Activated B cell treated with CpG ODN at 0.5 μM for 24 hours (primary cell): ENCODE results near the gene ABCC11. TPM values are rescaled to one million over a fixed set of nuclear protein-coding genes. Genes with fewer than 3 reads are reported as not detected.
A peak's percentile ranks its signal among the peaks of the same experiment; 100 is the strongest.

Experiments
- ATAC-seq: fragments of 200-7000 bp; cut with Tn5 transposase; one replicate; pipeline ENCODE4 v1.10.0; 2021; ENCODE audit warnings: low read depth, mild to moderate bottlenecking, moderate library complexity
- CTCF ChIA-PET: fragments of 350-600 bp; sonication (Branson Sonifier 250); formaldehyde crosslinking; loops from one replicate; lab custom pipeline; 2021; ENCODE audit warnings: antibody characterized with exemption; lab: Charles Lee
- POLR2A ChIA-PET: fragments of 350-600 bp; sonication (Branson Sonifier 250); formaldehyde crosslinking; loops from one replicate; lab custom pipeline; 2021; ENCODE audit warnings: antibody characterized with exemption; lab: Charles Lee
- DNase-seq: peaks from one replicate; pipeline ENCODE4 v3.0.0; 2022
- H3K27ac Mint-ChIP-seq: one replicate; pipeline ENCODE4 v1.8.0; 2020; ENCODE audit warnings: mixed read lengths
- H3K27me3 Mint-ChIP-seq: one replicate; pipeline ENCODE4 v1.8.0; 2021; ENCODE audit warnings: mixed read lengths
- H3K36me3 Mint-ChIP-seq: one replicate; pipeline ENCODE4 v1.8.0; 2021; ENCODE audit warnings: low read depth, mixed read lengths
- H3K4me1 Mint-ChIP-seq: one replicate; pipeline ENCODE4 v1.8.0; 2021; ENCODE audit warnings: mixed read lengths
- H3K4me3 Mint-ChIP-seq: one replicate; pipeline ENCODE4 v1.8.0; 2020; ENCODE audit warnings: mild to moderate bottlenecking, mixed read lengths
- H3K9me3 Mint-ChIP-seq: one replicate; pipeline ENCODE4 v1.8.0; 2020; ENCODE audit warnings: mixed read lengths
- intact Hi-C: fragments of 100-400 bp; cut with micrococcal nuclease; formaldehyde crosslinking; loops from one replicate; pipeline ENCODE4 v1.15.1; 2024
- total RNA-seq: library from RNA; stranded (reverse); gene quantifications from 2 replicates; pipeline ENCODE4 v1.2.3, GENCODE V29; 2022
- TF ChIP-seq, protein P1 (sequence below): fragments of 200-600 bp; IDR thresholded peaks from one replicate; pipeline ENCODE4 v1.8.0; 2022; ENCODE audit warnings: antibody characterized with exemption, mild to moderate bottlenecking

The ABCC11 gene
- total RNA-seq, 1 donor from 2014 or later, result not detected

DNA sequence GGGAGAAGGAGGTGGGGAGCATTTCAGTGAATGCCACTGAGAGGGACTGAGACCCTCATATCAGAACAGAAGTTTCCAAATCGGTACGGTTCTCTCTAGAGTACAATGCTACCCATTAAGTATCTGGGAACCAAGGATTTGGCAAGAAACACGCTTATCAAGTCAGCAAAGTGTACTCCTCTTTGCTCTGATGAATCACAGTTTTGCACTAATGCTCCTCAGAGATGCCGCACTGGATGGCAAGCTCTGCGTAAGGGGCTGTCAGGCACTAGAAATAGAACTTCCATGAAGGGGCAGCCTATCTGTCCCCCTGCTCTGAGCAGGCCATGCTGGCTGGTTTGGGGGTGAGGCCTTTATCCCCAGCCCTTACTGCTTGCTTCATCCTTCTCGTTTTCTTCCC lies 86.8 kb downstream of the ABCC11 start:
- peaks cover 12% of the 10 kb centered on the region for H3K27me3 Mint-ChIP-seq
- no peaks in the 10 kb centered on the region for H3K9me3 Mint-ChIP-seq
- H3K4me1 Mint-ChIP-seq, result peaks cover 10% of the 10 kb centered on the region
- CTCF ChIA-PET, result interaction anchor here (0.6 to 1.6 kb wide), 4 partner anchors 17 to 1176 kb away, joined by 3 to 5 read pairs (median 4); no protein-coding TSS in a partner anchor
- DNase-seq (no peak), ATAC-seq (no peak)
- POLR2A ChIA-PET, result no interaction called here
- intact Hi-C loops, result loop anchor here (10.0 kb wide), 2 partner anchors 384 to 1486 kb away; no protein-coding TSS in a partner anchor
- TF ChIP-seq, protein P1, sequence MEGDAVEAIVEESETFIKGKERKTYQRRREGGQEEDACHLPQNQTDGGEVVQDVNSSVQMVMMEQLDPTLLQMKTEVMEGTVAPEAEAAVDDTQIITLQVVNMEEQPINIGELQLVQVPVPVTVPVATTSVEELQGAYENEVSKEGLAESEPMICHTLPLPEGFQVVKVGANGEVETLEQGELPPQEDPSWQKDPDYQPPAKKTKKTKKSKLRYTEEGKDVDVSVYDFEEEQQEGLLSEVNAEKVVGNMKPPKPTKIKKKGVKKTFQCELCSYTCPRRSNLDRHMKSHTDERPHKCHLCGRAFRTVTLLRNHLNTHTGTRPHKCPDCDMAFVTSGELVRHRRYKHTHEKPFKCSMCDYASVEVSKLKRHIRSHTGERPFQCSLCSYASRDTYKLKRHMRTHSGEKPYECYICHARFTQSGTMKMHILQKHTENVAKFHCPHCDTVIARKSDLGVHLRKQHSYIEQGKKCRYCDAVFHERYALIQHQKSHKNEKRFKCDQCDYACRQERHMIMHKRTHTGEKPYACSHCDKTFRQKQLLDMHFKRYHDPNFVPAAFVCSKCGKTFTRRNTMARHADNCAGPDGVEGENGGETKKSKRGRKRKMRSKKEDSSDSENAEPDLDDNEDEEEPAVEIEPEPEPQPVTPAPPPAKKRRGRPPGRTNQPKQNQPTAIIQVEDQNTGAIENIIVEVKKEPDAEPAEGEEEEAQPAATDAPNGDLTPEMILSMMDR, result no peak
- H3K27ac Mint-ChIP-seq, result no peak overlapping the region
- H3K4me3 Mint-ChIP-seq, result no peak overlapping the region
- H3K36me3 Mint-ChIP-seq, result no peaks in the 10 kb centered on the region

DNA sequence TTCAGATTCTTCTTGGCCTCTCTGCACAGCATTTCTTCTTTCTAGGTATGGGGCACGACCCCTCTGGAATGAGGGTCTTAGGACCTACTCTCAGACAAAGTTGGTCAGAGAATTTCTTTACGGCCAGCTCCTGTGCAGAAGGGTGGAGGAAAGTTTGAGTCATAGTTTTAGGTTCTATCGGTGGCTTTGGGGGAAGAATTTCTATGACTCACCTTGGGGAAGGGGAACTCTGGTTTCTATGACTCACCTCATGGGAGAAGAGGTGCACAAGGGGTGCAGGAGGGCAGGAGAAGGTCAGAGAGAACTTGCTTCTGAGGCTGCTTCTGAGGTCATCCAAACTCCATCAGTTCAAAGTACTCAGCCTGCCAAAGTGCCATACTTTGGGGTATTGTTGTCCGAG lies 89.0 kb downstream of the ABCC11 start:
- H3K4me3 Mint-ChIP-seq, result no peak overlapping the region
- no peaks in the 10 kb centered on the region for H3K36me3 Mint-ChIP-seq
- no peak for DNase-seq
- ChIA-PET CTCF (interaction anchor here (0.9 to 4.5 kb wide), 2 partner anchors 1015 to 1210 kb away, joined by 4 to 47 read pairs; partner anchors contain the start of gene NETO2), POLR2A (no interaction called here)
- peaks cover 6% of the 10 kb centered on the region for H3K4me1 Mint-ChIP-seq
- H3K9me3 Mint-ChIP-seq, result no peaks in the 10 kb centered on the region
- intact Hi-C loops, result loop anchor here (1.0 kb wide), 1 partner anchor 472 kb away; no protein-coding TSS in a partner anchor
- H3K27ac Mint-ChIP-seq, result no peak overlapping the region
- ATAC-seq, result peak; percentile 68
- TF ChIP-seq, protein P1, result no peak
- peaks cover 12% of the 10 kb centered on the region for H3K27me3 Mint-ChIP-seq

DNA sequence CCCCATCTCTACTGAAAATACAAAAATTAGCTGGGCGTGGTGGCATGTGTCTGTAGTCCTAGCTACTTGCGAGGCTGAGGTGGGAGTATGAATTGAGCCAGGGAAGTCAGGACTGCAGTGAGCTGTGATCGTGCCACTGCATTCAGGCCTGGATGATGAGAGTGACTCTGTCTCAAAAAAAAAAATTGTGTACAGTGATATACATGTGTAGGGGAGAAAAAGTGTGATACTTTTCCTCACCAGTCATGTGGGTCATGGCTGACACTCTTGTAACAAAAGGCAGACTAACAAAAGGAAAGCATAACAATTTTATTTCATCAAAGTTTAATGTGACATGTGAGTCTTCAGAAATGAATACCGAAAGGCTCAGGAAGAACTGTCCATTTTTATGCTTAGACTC lies 89.5 kb downstream of the ABCC11 start:
- Mint-ChIP-seq H3K9me3 (no peaks in the 10 kb centered on the region), H3K27ac (no peak overlapping the region), H3K36me3 (no peaks in the 10 kb centered on the region), H3K4me1 (peaks cover 6% of the 10 kb centered on the region), H3K4me3 (no peak overlapping the region), H3K27me3 (peaks cover 12% of the 10 kb centered on the region)
- TF ChIP-seq, protein P1, result no peak
- ChIA-PET CTCF (interaction anchor here (0.9 to 4.5 kb wide), 4 partner anchors 9 to 1210 kb away, joined by 4 to 47 read pairs (median 7); partner anchors contain the start of gene NETO2), POLR2A (no interaction called here)
- ATAC-seq, result no peak
- intact Hi-C loops, result loop anchor here (1.0 to 2.0 kb wide), 2 partner anchors 473 to 1303 kb away; no protein-coding TSS in a partner anchor
- no peak for DNase-seq

DNA sequence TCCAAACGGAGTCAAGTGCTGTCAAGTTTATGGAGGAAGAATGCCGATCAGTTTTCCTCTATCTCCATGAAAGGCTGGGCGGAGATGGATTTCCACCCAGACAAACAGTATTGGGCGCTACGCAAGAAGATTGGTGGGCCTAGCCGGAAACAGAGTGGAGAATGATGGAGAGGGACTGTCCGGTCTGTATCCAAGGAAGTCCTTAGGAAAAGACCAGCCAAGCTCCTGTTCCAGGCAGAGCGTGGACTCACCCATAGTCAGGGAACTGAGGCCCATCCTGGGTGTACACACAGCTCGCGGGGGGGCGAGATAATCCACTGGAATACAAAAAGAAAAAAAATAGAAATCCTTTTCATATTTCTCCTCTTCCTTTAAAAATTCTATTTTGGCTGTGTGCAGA lies 90.0 kb downstream of the ABCC11 start:
- Mint-ChIP-seq H3K4me3 (no peak overlapping the region), H3K4me1 (peaks cover 6% of the 10 kb centered on the region), H3K27me3 (peaks cover 12% of the 10 kb centered on the region), H3K9me3 (no peaks in the 10 kb centered on the region), H3K27ac (no peak overlapping the region), H3K36me3 (no peaks in the 10 kb centered on the region)
- TF ChIP-seq, protein P1, result no peak
- DNase-seq, result no peak
- ATAC-seq, result no peak
- ChIA-PET POLR2A (no interaction called here), CTCF (interaction anchor here (0.9 to 4.5 kb wide), 5 partner anchors 10 to 1209 kb away, joined by 4 to 47 read pairs (median 4); partner anchors contain the start of gene NETO2)
- intact Hi-C loops, result loop anchor here (2.0 kb wide), 1 partner anchor 1303 kb away; no protein-coding TSS in a partner anchor

DNA sequence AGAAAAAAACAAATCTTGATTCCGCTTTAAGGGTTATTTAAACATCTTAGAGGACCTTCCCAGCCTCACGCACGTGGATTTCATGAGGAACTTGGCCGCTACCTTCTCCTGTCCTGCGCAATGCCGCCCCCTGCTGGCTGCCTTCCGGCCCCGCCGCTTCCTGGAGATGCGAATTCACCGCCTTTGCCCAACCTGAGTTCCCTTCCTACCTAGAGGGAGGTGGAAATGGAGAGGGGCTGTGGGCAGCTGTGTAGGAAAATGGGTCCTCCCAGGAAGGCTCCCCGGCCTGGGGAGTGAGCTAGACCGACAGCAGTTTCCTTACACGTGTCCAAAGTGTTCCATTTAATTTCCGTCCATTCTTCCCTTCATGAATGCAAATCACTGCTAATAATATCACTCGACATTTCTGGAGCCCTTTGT lies 90.5 kb downstream of the ABCC11 start:
- TF ChIP-seq, protein P1, result peak; percentile 68
- H3K4me3 Mint-ChIP-seq, result no peak overlapping the region
- no peak overlapping the region for H3K27ac Mint-ChIP-seq
- ChIA-PET CTCF (interaction anchor here (1.7 to 4.5 kb wide), 4 partner anchors 10 to 1122 kb away, joined by 4 to 47 read pairs (median 7); partner anchors contain the start of gene NETO2), POLR2A (no interaction called here)
- peaks cover 6% of the 10 kb centered on the region for H3K4me1 Mint-ChIP-seq
- no peaks in the 10 kb centered on the region for H3K9me3 Mint-ChIP-seq
- intact Hi-C loops, result loop anchor here (1.0 to 2.0 kb wide), 6 partner anchors 897 to 1302 kb away; no protein-coding TSS in a partner anchor
- peak; percentile 54 for ATAC-seq
- DNase-seq, result peak; percentile 77
- H3K27me3 Mint-ChIP-seq, result peaks cover 8% of the 10 kb centered on the region
- H3K36me3 Mint-ChIP-seq, result no peaks in the 10 kb centered on the region
